Astrocyte (in vitro differentiated cells and primary cell): ENCODE data around the gene B3GAT2.

ENCODE experiments used
- EZH2 ChIP-seq: IDR thresholded peaks from 2 replicates; pipeline ENCODE4 v1.6.1; 2012; ENCODE audit warnings: mild to moderate bottlenecking, low read length, inconsistent platforms; ENCODE audit not compliant: insufficient read depth
- TF ChIP-seq, protein P1 (sequence below): IDR thresholded peaks from 2 replicates; pipeline ENCODE4 v1.5.1; 2011; ENCODE audit warnings: low read depth, mild to moderate bottlenecking, inconsistent platforms, low read length, moderate library complexity; ENCODE audit not compliant: insufficient read depth

- TF ChIP-seq, protein P1, sequence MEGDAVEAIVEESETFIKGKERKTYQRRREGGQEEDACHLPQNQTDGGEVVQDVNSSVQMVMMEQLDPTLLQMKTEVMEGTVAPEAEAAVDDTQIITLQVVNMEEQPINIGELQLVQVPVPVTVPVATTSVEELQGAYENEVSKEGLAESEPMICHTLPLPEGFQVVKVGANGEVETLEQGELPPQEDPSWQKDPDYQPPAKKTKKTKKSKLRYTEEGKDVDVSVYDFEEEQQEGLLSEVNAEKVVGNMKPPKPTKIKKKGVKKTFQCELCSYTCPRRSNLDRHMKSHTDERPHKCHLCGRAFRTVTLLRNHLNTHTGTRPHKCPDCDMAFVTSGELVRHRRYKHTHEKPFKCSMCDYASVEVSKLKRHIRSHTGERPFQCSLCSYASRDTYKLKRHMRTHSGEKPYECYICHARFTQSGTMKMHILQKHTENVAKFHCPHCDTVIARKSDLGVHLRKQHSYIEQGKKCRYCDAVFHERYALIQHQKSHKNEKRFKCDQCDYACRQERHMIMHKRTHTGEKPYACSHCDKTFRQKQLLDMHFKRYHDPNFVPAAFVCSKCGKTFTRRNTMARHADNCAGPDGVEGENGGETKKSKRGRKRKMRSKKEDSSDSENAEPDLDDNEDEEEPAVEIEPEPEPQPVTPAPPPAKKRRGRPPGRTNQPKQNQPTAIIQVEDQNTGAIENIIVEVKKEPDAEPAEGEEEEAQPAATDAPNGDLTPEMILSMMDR, result no peak
- TF ChIP-seq EZH2, result no peak
Measured at GRCh38 chr6:70846207-70846835, 110.5 kb downstream of the B3GAT2 start.
